ENCODE results near the gene SET.

GRCh38 chr9:128724744-128725211 is 35.8 kb downstream of the SET start:
- TF ChIP-seq, protein P1, sequence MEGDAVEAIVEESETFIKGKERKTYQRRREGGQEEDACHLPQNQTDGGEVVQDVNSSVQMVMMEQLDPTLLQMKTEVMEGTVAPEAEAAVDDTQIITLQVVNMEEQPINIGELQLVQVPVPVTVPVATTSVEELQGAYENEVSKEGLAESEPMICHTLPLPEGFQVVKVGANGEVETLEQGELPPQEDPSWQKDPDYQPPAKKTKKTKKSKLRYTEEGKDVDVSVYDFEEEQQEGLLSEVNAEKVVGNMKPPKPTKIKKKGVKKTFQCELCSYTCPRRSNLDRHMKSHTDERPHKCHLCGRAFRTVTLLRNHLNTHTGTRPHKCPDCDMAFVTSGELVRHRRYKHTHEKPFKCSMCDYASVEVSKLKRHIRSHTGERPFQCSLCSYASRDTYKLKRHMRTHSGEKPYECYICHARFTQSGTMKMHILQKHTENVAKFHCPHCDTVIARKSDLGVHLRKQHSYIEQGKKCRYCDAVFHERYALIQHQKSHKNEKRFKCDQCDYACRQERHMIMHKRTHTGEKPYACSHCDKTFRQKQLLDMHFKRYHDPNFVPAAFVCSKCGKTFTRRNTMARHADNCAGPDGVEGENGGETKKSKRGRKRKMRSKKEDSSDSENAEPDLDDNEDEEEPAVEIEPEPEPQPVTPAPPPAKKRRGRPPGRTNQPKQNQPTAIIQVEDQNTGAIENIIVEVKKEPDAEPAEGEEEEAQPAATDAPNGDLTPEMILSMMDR (conservative IDR thresholded peaks at IDR 0.05): no peak
- TF ChIP-seq ZFX (IDR thresholded peaks at IDR 0.05): no peak

Measured in C4-2B (cell line).